22Rv1 (cell line): ENCODE data around the gene ZFP1.

Experiments used
- CTCF ChIP-seq: fragments of 450-650 bp; IDR thresholded peaks from 2 replicates; pipeline ENCODE4 v1.5.1; 2017; ENCODE audit warnings: mild to moderate bottlenecking
- ZFX ChIP-seq: fragments of 450-650 bp; IDR thresholded peaks from 2 replicates; pipeline ENCODE4 v1.6.1; 2017; ENCODE audit warnings: antibody characterized with exemption, borderline replicate concordance

GRCh38 chr16:75169899-75170405 lies 21.6 kb downstream of the ZFP1 start:
- TF ChIP-seq CTCF (no peak), ZFX (no peak)
